Activated gamma-delta T cell treated with anti-CD3 and anti-CD28 coated beads, Interleukin-2, amount 50 U/mL, for 16 hours (primary cell): ENCODE results near the gene LOXL4.

ENCODE experiments used
- DNase-seq: peaks from one replicate; pipeline ENCODE4 v3.0.0-alpha.2; 2020; ENCODE audit warnings: low read depth

The LOXL4 gene

DNA sequence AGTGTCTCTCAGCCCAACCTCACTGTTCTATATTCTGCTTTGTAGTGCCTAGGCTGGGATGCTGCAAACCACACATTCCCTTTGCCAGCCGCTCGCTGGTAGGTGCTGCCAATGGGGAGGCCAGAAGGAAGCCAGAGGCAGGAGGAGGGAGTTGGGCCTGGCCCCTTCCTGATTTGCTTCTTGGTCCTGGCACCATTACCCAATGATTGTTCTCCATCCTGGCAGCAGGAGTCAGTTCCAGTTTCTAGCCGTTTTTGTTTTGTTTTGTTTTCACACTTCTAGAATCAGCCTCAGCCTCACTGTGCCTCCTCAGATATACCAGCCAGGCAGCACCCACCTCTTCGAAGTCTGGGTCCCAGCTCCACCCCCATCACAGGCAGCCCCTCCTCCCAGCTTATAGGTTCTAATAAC, 27.4 kb upstream of the LOXL4 start:
- no peak for DNase-seq

DNA sequence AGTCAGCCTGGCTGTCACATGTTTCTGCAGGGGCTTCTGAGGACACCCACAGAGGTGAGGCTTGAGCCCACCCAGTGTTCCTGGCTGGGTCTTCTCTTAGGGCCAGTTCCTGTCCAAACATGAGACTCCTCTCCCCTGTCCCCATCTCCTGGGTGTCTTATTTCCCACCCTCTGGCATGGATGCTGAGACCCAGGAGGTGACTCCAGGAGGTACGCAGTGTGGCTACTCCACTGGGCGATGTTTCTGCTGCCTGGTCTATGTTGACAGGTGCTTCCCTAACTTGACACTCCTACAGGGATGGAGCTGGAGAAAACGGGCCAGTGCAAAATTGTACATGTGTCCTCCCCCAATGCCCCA, 26.3 kb upstream of the LOXL4 start:
- DNase-seq: no peak

DNA sequence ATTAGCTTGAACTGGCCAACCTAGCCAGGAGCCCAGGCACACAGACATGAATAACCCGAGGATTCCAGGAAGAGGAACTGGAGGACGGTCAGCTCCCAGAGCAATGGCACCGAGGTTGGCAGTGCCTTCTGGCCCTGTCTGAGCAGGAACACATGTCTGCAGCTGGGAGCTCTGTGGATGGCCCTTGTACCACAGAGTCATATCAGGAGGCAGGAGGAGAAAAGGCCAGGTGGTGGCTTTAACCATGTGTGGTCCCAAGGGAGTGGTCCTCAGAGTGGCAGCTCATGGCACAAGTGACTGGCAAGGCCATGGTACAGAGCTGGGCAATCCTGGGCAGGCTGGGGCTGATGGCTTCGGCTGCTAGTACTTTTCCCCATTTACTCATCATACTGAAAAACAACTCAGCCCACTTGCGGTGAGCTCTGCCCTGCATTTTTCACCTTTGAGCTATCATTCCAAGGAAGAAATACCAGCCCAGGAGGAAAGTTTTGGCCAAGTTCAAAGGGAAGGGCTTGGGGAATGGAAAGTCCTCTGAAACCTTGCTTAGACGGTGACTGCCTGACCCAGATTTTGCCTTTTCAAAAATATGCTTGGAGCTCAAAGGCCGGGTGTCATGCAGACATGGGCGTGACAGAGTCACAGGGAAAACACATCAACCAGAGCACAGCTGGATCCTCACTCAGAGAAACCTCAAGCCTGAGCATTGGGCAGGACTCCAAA, 25.7 kb upstream of the LOXL4 start:
- DNase-seq: no peak

DNA sequence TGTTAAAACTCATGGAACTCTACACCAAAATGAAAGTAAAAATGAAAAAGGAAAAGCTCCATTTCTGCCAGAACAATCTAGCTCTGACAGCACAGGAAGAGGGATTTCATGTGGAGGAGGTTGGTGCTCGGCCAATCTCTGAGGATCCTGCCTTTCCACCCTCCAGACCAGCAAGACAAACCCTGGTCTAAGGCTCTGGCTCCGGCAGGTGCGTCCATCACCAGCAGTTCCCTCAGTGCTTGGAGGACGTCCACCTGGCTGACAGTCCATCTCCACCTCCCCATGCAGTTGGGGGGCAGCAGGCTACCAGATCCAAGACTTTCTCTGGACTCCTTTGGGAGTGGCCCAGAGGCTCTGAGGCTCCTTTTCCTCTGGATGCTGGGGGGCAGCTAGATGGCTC, 25.0 kb upstream of the LOXL4 start:
- no peak for DNase-seq

DNA sequence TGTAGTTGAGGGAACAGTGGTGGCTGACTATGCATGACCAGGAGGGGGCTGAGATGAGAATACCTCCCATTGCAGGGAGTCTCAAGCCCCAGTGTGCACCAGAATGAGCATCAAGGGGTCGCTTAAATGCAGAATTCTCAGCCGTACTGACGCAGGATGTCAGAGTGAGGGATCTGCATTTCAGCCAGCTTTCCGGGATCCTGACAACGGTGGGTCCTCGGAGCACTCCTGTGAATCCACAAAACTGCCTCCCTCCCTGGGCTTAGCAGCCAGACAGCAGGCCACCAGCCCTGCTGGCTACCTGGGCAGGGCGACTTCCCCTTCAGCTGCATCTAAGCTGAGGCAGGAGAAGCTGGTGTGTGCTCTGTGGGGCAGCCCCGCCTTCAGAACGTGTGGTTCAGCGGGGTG, 21.8 kb upstream of the LOXL4 start:
- DNase-seq: no peak

DNA sequence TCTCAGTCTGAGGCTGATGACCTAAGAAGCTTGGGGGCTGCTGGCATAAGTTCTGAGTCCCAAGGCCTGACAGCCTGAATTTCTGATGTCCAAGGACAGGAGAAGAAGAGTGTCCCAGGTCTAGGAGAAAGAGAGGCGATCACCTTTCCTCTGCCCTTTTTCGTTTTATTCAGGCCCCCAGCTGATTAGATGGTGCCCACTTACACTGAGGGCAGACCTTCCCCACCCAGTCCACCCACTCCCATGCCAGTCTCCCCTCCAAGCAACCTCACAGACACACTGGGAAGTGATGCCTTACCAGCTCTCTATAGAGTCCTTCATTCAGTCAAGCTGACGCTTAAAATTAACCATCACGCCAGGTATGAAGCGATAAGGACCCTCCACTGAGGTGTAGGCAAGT, 19.3 kb upstream of the LOXL4 start:
- no peak for DNase-seq

DNA sequence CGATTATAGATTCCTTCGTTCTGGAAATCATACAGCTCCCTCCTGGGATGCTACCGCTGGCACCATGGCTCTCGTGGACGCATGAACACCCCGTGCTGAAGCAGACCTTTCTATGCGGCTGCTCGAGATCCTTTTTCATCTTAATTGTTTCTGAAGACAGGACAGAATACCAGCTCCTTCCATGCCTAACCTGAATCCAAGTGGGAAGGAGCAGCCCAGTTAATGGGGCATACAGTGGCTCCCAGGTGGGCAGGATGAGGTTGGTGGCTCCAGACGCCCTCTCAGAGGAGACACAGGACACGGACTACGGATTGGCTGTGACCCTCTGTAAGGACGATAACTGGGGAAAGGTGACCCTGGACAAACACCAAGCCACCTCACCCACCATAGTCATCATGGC, 18.4 kb upstream of the LOXL4 start:
- no peak for DNase-seq

DNA sequence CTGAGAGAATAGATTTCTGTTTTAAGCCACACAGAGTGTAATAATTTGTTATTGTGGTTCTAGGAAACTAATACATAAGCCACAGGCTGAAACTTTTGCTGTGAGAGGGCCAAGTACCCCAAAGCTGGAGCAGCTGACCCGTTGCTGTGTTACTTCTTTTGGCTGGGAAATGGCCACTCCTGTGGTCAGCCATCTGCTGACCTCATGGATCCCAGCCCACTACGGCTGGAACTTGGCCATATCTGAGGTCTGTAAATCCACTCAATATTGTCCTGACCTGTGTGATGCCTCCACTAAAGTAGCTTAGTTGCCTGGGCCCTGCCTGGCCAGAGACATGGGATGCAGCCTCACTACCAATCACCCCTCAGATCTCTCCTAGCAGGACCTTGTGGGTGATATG, 17.4 kb upstream of the LOXL4 start:
- DNase-seq: no peak

DNA sequence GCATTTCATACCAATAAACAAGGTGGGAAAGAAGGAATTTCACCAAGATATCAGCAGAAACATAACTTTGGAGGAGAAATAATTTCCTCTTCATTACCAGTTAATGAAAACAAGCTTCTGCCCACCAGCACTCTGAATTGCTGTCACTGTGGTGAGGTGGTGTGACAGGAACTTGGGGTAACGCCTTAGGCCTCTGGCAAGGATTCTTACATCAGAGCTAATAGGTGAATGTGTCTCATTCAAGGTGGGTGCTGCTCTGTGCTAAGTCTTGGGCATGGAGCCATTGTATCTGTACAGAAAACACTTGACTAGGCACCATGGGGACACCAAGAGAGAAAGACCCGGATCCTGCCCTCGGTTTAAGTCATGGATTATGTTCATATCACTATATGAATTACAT, 8.3 kb upstream of the LOXL4 start:
- DNase-seq: no peak

DNA sequence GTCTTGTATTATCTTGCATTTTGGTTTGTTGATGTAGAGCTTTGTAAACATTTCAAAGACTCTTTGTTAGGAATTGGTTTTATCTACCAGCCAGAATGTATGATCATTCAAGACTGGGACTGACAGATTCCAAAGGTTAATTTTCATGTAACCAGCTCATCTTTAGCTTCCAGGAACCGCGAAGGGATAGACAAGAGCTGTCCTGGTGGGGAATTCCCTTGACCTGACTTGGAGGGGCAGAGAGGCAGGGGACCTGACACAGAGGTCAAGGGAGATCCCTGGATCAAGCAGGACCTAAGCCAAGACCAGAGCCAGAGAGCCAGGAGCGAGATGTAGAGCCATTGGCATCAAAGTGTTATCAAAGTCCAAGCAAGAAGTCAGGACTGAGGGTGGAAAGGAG, 6.6 kb upstream of the LOXL4 start:
- no peak for DNase-seq

DNA sequence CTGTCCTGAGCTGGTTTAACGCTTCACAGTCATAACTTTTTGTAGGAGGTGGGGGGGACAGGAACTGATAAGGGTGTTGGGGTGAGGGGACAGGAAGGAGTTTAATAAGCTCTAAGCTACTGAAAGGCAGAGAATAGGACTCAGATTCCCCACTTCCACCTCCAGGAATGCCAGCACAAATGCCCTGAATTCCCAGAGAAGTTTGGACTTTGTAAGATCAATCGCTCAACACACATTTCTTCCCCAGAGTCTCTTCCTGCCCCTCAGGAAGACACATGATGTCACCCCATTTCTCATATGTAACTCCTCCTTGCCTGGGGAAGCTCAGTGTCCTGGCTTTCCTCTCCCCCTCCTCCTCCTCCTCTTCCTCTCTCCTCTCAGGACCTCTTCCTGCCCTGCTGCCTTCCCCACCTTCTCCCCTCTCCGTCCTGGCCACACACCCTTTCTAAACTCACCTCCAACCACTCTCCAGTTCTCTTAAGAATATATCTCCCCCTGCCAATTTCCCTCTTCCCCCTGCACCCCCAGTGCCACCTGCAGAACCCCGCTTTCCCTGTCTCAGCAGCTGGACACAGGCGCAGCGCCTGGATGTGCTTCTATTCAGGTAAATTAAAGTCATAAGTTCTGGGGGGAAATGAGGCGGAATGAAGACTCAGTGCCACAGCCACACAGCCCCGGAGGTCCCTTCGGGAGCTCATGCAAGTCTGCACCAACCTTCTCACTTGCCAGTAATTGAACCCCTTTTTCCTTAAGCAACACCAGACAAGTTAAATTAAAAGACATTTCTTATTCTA, 5.3 kb upstream of the LOXL4 start:
- no peak for DNase-seq

DNA sequence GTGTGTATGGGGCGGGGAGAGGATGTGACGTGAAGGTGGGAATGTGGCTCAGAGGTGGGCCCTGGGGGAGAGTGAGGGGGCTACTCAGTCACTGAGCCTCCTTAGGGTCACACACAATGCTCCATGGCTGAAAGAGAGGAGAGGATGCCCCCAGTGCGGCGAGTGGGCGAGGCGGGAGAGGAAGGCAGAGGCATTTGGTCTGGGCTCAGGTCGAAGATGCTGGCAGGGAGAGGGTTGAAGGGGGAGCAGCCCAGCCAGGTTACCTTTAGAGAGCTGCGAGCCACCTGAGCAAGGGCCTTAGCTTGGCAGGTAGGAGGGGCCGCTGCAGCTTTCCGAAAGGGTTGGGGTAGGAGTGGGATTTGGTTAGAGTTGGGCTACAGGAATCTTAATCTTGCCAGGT, 4.7 kb upstream of the LOXL4 start:
- DNase-seq: no peak

DNA sequence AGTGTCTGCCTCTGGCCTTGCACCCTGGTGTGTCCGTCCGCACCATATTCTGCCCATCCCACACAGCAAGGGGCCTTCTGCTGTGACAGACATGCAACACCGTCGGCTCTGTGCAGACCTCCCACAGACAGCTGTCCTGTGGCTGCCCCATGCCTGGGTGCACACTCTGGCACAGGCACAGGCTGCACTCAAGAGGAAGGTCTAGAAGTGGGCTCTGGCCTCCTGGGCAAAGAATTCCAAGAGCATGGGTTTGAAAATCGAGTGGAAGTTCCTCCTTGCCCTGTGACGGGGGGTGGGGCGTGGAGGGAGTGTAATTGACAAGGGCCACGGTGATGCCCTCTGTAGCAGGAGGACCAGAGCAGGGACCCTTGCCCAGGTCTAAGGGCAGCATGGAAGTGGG, 4.3 kb upstream of the LOXL4 start:
- DNase-seq: no peak

DNA sequence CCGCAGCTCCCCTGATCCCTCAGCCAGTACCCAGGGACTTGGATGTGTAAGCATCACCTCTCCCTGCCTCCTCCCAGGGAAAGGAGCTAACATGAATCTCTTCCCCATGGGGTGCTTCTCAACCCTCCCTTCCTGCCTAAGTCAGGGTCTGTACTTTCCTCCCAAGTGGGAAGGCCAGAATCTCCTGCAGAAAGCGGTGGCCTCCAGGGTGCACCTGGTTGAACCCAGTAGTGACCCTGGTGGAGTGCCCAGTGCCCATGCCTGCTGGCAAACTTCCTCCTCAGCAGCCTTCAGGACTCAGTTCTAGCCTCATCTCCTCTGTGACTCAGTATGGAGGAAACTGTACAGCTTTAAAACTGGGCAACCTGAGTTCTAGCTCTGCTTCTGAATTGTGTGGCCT, 2.8 kb upstream of the LOXL4 start:
- DNase-seq: no peak

DNA sequence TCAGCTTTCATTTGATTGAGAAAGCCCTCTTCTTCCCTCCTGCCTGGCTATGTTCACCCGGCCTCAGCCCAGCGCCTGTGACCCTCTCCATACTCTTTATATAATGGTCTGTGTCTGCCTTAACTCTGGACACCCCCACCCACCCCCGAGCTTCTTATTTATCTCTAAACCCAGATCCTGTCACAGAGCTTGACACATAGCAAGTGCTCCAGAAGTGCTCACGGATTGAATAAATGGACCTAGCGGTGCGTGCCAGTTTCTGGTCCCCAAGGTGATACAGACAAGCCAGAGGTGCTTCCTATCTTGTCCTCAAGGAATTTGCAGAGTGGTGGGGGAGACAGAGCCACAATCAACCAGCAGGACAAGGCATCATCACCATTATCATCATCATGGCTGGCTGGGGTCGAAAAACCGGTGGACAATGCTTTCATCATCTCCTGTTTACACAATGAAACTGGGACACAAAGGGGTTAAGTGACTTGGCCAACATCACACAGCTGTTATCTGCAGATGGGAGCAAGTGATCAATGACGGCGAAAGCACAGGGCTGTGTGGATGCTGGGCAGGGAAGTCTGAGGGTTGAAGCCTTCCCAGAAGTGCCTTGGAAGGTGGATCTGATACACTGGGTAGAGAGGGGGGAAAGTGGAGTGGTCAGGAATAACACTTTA, 2.2 kb upstream of the LOXL4 start:
- DNase-seq: no peak

DNA sequence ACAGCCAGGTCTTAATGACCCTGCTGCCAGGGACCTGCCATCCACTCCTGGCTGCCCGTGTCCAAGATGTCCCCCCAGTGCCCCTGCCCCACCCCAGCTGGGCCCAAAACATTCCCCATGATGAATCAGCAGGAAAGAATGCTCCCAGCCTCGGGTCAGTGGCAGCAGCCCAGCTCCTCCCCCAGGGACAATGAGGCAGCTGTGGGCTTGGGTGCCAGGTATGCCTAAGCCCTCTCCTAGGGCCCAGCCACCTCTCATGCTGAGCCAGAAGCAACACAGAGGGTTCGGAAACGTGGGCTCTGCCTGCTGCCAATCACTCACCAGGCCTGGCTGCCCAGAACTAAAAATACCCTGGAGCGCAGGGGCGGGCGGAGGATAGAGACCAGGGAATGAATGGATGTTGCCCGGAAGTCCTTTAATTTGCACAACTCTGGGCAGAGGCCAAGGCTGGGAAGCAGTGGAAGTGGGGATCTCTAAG, 1.5 kb upstream of the LOXL4 start:
- no peak for DNase-seq

DNA sequence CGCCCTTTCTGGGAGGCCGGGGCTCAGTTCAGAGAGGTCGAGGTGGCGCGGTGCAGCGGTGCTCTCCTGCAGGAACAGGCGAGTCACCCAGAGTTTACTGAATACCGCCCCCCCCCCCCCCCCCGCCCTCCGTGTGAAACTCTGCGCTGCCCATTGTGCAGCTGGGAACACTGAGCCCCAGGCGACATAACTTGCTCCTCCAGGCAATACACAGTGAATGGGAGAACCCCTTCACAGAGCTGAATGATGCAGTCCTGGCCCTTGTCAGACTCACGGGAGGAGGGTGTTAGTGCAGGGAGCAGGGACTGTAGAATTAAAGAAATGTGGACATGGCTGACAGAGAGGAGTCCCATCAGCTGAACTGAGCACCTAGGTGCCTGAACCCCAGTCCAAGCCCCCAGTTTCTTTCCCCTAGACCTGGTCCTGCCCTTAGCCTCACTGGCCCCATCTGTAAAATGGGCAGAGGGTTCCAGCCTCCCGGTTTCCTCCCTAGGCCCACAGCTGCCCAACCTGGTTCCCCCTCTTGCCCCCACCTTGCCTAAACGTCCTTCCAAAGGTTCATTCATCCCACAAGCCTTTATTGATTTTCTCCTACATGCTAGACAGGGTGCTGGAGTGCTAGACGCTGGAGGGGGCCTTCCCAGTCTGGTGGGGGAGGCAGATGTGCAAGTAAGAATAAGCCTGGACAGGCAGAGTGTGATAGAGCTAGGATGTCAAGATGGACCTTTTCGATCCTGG, 869 bp upstream of the LOXL4 start:
- no peak for DNase-seq

DNA sequence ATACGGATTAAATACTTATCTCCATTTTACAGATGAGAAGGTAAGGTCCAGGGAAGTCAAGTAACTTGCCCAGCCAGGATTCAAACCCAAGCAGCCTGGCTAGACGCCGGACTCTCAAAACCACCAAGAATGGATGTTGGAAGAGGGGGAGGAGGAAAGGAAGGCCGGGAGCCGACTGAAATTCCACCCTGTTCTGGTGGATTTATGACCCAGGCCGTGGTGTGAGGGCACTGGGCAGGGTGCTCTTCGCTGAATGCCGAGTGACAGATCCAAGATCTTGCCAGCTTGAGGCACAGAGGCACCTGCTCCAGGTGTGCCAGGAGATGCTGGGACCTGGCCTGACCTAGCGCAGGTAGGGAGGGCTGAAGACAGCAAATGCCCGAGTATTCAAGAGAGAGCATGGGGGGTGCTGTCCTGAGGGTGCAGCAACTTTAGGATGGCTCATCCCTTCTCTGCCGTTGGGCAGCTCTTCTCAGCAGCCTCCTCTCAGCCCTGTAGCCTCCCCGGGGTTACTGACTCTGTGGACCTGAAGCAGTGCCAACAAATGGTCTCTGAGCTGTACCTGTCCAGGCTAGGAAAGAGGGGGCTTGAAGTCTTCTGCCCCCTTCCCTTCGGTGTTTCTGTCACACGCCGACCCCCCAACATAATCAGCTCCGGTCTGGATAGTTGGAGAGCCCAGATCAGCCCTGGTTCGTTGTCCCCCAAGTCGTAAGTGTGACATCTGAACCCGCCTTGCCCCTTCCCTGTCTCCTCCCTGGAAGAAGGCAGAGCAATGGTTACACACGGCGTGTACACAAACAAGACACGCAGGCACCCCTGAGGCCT, 713 bp downstream of the LOXL4 start:
- DNase-seq: no peak

DNA sequence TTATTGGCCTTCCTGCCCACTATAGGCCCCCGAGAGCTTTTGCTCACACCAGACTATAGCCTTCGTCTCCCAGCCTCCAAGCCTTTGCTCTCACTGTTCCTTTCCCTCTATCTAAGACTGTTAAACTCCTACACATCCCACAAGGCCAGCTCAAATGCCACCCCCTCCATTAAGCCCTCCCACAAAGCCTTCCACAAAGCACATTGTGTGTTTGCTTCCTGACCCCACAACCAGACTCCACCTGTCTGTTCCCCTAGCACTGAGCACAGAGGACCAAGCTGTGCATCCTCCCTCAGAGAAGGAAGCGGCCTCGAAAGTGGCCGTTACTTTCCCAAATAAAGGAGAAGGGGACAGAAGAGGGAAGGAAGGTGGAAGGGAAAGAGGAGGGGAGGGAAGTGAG, 1.3 kb downstream of the LOXL4 start:
- DNase-seq: no peak

DNA sequence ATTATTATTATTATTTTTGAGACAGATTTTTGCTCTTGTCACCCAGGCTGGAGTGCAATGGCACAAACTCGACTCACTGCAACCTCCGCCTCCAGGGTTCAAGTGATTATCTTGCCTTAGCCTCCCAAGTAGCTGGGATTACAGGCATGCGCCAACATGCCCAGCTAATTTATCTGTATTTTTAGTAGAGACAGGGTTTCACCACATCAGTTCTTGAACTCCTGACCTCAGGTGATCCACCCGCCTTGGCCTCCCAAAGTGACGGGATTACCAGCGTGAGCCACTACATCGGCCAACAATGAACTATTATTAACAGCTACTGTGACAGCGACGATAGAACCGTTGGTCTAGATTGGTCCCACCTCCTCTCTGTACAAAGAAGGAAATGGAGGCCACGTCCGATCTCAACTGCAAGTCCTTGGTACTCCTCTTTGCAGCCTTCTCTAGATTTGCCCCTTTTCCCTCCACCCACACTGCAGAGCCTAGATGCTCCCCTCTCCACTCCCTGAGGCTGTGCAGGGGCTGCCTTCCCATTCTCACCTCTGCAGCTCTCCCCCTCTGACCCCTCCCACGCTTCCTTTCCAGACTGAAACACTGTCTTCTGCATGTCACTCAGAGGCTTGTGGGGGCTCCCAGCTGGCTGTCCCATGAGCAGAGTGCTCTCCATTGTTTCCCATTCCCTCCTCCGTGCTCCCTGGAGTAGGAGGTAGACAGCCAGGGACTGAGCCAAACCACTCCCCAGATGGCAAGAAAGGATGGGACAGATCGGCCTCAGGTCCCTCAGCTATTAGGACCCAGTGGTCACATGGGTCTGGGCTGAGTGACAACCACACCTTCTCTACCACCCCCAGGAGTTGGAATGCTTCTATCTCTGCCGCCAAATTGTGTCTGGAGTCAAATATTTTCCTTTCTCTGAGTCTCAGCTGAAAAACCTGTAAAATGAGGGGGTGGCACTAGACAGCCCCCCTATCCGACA, 2.3 kb downstream of the LOXL4 start:
- no peak for DNase-seq
